Left hindlimb (tissue), 1 donor: ENCODE measurements around the gene TATDN2.
A peak's percentile ranks its signal among the peaks of the same experiment; 100 is the strongest.
"Not testable (repeated sequence)": the region's sequence is repeated elsewhere in the genome, so short reads cannot be mapped to it uniquely, and the experiment has no call there.

ENCODE experiments used
- DNase-seq: peaks from one replicate; pipeline ENCODE4 v3.0.0-alpha.2; 2018

Gene TATDN2

DNA sequence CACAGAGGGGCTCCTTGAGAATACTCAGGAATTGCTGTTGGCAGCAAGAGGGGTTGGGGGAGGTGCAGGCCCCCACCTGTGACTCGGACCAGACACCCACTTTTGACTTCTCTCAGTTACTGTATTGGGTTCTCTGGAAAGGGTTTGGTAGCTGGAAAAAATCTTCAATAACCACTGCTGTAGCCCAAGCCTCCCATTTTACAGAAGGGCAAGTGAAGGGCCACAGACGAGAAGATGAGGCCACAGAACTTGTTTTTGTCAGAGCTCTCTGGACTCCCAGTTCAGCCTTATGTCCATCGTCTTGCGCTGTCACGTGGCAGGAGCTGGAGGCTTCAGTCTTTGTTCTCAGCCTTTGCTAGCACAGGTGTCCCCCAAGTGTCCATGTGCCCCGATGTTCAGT lies 12.7 kb upstream of the TATDN2 start:
- DNase-seq, result no peak

DNA sequence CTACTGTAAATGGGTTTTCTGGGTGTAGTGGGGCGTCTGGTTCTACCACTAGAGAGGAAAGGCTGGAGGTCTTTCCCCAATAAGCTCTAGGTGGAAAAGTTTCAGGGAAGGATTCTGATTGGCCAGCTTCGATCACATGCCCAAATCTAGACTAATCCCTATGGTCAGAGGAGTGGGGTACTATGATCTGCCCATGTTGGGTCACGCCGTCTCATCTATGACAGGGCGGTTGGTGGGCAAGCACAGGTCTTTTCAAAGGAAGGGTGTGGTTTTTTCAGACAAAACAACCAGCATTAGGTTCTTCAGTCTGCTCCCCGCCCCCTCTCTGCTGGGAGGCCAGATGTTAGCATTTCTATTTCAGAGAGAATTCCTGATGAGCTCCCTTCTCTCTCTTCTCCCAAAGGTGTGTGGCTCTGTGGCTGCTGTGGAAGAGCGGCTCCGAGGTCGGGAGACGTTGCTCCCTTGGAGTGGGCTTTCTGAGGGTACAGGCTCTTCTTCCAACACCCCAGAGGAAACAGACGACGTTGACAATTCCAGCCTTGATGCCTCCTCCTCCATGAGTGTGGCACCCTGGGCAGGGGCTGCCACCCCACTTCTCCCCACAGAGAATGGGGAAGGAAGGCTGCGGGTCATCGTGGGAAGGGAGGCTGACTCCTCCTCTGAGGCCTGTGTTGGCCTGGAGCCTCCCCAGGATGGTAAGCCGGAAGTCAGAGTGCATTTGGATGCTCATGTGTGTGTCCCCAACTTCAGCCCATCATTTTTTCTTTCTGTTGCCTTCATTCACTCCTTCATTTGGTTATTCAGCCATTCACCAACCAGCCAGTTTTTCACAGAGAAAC lies 9.7 kb upstream of the TATDN2 start:
- DNase-seq, result no peak

DNA sequence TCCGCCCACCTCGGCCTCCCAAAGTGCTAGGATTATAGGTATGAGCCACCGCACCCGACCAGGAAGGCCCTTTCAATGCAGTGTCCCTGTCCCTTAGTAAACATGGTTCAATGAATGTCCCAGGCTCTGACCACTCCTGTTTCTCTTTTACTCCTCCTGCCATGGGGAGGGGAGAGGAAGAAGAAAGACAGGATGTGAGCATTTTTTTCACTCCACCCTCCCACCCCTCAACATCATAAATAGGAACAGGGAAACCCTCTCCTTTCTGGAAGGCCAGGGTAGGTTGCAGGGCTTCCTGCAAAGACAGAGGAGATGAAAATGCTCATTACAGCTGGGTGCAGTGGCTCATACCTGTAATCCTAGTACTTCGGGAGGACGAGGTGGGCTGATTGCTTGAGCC lies 7.5 kb upstream of the TATDN2 start:
- no peak for DNase-seq

DNA sequence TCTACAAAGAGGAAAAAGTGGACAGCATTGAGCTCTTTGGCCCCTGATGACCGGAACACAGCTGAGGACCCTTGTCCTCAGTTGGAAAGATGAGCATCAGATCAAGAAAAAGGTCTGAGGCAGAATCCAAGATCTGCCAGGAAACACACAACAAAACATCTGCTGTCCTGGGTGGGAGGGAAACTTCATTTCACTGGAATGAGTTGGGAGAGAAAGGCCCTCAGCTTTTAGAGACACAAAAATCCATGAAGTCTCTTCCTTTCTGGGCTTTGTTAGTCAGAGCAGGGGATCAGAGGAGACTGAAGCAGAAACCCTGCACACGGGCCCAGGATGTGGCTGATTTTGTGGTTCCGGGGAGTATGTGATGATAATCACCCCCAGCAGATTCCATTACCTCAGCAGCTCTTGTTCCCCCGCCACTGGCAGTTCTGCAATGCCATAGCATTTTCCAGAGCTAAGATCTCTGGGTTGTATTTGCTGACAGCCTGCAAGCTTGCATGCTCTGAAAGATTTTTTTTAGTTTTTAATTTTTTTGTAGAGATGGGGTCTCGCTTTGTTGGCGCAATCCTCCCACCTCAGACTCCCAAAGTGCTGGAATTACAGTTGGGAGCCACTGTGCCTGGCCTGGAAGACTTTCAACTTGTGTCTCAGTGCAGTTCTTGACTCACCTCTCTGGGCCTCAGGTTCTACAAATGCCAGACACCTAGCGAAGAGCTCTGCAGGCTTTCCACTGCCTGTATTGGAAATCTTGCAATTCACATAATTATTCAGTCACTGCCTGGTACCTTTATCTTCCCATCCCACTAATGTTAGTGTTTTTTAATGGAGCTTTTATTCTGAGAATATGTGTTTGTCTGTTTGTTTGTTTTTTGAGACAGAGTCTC lies 5.8 kb upstream of the TATDN2 start:
- no peak for DNase-seq

DNA sequence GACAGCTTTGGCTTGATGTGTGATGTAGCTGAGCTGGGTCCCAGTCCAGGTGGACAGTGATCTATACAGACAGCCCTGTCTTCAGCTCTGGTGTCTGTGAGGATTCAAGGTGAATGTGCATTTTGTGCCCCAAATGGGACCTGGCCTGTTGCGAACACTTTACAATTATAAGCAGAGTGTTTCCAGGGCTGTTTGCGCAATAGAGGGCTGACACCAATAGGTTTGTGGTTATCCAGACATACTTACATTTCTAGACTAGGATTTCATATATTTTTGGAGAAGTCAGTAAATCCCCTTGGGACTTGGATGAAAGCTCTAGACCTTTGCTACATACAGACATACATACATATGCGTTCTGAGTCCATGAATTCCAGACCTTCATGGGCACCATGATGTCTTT lies 4.2 kb upstream of the TATDN2 start:
- no peak for DNase-seq

DNA sequence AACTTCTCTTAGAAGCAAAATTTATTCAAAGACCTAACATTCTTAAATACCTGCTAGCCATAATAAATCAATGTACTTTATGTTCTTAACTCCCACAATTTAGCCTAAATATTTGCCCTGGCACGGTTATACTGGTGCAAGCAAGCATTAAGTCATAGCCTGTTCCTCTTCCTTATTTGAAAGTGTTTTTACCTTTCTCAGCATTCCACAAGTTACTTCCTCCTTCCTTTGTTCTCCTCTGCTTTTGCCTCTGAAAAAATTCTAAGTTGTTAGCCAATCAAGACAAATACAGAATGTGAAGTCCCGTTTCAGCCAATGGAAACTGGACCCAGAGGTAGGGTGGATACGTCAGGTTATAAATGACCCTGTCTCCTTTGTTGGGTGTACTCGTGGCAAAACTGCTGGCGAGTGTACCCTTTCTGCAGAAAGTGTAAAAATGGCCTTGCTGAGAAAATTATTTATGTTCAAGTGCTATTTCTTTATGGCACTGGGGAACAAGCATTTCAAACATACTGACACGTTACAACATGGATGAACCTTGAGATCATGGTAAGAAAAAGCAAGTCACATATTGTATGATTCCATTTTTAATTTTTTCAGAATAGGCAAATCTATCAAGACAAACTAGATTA lies 3.1 kb upstream of the TATDN2 start:
- no peak for DNase-seq

DNA sequence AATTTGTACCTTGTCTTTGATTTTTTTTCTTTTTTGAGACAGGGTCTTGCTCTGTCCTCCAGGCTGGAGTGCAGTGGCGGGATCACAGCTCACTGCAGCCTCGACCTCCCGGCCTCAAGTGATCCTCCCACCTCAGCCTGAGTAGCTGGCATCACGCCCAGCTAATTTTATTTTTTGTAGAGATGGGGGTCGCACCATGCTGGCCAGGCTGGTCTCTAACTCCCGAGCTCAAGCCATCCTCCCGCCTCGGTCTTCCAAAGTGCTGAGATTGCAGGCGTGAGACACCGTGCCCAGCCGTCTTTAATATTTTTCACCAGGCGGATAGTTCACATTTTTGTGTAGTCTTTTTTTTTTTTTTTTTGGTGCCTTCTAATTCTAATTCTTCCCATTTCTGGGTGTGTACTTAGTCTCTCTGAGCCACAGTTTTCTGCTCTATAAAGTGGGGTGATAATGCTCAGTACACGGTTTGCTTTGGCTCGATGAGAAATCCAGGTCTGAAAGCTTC lies 528 bp upstream of the TATDN2 start:
- no peak for DNase-seq

DNA sequence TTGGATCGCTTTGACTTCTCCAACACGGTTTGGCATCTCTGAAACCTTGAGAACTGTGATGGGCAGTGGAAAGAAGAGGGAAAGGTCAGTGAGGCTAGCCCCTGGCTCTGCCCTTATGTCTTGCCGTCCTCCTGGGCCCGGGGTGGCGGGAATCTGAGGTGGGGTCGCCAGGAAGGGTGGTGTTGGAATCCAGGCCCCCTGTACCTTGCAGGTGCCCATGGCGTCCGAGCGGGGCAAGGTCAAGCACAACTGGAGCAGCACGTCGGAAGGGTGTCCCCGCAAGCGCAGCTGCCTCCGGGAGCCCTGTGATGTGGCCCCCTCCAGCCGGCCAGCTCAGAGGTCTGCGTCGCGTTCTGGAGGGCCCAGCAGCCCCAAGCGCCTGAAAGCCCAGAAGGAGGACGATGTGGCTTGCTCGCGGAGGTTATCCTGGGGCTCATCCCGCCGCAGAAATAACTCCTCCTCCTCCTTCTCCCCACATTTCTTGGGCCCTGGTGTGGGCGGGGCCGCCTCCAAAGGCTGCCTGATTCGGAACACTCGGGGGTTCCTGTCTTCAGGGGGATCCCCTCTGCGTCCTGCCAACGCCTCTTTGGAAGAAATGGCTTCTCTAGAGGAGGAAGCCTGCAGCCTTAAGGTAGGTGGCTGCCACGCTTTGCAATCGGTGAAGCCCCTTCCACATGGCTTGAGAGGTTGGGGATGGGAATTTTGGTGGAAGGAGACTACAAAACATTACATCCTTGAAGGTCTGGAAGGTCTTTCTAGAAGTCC lies 907 bp downstream of the TATDN2 start:
- peak; percentile 43 for DNase-seq

DNA sequence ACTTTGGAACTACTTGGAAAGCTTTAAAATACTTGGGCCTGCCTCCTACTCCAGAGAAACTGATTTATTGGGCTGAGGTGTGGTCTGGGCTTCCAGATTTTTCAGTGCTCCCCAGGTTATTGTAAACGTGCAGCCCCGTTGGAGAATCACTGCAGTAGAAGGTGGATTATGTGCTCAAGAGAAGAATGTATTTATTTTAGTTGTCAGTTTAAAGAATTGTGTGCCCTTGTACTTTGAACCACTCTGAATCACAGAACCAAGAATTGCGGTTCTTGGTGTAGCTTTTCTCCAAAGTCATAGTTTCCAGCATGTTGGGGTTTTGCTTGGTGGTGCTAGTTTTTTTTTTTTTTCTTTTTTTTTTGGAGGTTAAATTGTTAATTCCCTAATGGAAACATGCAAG lies 1.6 kb downstream of the TATDN2 start:
- DNase-seq, result no peak

DNA sequence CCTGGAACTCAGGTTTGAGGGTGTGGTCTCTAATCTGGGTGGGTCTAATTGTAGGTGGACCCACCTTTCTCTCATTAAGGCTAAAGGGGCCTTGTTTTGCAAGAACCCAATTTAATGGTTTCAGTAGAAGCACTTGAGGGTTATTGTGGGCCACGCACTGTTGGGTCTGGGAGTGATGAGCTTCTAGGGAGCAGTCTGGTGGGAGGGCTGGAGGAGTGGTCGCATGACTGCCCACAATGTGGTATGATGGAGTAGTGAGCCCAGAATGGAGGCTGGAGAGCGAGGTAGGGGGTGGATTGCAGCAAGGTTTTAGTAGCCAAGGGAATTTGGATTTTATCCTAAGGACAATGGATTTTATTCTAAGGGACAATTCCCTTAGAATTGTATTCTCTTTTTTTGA lies 2.7 kb downstream of the TATDN2 start:
- DNase-seq, result no peak

DNA sequence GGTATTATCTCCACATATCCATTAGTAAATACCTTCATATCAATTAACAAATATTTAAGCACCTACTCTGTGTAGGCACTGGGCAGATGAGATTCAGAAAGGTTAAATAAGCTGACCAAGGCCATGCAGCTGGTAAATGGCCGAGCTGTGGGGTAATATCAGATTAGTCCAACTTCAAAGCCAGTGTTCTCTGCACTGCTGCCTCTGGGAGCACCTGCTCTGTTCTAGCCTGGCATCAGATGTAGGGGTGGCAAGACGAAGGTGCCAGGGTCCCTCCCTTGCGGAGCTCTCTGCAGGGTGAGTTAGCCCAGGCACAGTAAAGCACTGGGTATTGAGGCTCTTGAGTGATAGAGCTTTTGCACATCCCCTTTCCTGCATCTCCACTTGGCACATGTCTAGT lies 5.5 kb downstream of the TATDN2 start:
- DNase-seq, result no peak

DNA sequence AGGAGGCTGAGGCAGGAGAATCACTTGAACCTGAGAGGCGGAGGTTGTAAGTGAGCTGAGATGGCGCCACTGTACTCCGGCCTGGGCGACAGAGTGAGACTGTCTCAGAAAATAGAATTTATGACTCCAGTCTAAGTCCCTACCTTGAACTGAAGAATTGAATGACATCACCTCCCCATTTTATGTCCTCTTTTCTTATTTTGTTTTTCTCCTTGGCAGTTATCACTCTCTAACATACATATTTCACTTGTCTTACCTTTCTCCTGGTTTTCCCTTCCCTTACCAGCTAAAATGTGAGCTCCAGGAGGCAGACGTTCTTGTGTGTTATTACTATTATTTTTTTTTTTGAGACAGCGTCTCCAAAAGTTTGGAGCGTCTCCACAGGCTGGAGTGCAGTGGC lies 7.6 kb downstream of the TATDN2 start:
- DNase-seq, result no peak

DNA sequence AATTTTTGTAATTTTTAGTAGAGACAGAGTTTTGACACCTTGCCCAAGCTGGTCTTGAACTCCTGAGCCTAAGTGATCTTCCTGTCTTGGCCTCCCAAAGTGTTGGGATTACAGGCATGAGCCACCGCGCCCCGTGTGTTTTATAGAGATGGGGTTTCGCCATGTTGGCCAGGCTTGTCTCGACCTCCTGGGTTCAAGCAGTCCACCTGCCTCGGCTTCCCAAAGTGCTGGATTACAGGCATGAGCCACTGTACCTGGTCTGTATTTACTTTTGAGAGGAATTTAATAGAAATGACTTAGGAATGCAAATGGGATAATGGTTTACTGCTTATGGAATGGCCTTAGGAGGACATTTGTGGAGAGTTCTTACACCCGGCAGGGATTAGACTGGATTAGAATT lies 10.8 kb downstream of the TATDN2 start:
- DNase-seq, result no peak

DNA sequence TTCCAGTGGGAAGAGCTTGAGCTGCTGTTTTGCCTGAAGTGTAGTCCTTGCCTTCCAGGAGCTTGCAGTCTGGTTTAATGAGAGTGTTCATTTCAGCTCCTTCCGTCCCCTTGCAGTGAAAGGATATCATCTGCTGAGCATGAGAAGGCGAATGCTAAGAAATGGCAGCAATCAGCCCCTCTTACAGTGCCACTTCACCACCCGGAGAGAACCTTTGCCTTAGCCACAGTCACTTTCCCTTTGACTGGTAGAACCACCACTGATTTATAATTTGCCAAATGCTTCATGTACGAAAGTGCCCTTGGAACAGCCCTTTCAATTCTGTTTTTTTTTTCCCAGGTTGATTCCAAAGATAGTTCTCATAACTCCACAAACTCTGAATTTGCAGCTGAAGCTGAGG lies 11.5 kb downstream of the TATDN2 start:
- no peak for DNase-seq

DNA sequence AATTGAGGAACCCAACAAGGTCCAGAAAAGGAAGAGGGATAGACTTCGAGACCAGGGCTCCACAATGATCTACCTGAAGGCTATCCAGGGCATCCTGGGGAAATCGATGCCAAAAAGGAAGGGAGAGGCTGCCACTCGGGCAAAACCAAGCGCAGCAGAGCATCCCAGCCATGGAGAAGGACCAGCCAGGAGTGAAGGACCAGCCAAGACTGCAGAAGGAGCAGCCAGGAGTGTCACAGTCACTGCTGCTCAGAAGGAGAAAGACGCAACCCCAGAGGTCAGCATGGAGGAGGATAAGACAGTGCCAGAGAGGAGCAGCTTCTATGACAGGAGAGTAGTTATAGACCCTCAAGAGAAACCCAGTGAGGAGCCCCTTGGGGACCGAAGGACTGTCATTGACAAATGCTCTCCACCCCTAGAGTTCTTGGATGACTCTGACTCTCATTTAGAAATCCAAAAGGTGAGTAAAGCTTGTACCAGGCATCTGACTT lies 12.0 kb downstream of the TATDN2 start:
- DNase-seq, result no peak

DNA sequence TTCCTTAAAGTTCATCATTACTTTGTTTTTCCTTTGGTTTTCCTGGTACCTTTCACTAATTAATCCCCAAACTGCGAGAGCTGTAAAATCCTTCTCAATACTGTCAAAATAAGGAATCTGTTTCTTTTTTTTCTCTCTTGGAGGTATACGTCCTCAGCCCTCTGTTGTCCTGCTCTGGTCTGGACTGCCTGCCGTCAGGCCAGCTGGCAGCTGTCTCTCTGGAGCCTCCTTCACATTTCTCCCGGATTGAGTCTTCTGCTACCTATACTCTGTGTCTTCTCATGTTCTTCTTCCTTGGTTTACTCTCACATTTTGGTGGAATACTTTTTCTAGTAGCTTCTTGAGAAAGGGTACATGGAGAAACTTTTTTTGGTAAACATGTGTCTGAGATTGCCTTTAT lies 13.8 kb downstream of the TATDN2 start:
- DNase-seq, result no peak

DNA sequence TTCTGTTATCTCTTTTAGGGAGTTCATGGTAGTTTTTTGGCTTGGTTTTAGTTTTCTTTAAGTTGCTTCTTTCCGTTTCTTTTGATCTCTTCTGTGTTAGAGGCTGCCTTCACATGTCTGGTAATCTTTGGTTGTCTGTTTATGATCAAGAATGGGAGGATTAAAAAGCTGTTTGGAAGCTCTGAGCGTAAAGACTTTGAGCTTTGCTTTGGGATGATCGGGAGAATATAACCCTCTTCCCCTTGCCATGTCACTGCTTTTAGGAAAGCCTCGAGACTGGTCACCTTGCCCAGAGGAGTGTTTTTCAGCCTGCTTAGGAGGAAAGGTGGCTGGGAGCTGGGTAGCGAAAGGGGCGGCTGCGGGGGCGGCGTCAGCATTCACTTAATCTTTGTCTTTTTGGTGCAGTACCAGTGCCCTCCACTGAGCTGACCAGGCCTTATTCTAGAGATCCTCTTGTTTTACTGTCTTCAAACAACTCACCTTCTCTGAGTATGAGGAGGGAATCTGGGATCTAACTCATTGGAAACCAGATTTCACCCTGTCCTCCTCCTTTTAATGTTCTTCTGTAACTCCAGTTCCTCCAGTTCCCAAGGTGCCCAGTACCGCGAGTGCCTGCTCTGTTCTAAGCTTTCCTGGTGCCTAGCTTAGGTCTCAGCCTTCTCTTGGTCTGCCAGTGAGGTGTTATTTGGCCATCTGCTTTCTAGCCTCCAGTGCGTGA lies 15.5 kb downstream of the TATDN2 start:
- DNase-seq, result no peak

DNA sequence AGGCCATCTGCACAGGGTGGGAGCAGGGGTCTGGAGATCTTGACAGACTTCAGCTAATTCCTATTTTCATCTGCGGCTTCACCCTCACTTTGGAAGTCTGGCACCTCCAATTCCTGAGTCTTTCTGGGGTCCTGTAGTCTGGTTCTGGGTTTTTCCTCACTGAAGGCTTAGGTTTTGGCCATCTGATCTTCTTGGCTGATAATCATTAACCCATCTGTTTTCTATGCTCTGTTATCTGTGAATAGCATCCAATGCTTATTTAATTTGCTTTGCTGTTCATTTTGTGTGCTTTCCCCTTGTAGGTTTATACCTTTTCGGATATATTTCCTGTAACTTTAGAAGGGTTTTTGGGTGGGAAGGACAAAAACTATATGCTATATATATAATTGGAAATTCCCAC lies 17.6 kb downstream of the TATDN2 start:
- DNase-seq, result no peak

DNA sequence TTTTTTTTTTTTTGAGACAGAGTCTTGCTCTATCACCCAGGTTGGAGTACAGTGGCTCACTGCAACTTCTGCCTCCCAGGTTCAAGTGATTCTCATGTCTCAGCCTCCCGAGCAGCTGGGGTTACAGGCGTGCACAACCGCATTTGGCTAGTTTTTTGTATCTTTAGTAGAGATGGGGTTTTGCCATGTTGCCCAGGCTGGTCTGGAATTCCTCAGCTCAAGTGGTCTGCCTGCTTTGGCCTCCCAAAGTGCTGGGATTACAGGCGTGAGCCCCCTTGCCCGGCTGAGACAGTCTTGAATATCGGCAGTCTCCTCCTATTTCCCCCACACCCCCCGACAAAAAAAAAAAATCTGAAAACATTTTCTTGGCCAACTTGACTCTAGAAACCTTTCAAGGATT lies 18.7 kb downstream of the TATDN2 start:
- not testable (repeated sequence) for DNase-seq

DNA sequence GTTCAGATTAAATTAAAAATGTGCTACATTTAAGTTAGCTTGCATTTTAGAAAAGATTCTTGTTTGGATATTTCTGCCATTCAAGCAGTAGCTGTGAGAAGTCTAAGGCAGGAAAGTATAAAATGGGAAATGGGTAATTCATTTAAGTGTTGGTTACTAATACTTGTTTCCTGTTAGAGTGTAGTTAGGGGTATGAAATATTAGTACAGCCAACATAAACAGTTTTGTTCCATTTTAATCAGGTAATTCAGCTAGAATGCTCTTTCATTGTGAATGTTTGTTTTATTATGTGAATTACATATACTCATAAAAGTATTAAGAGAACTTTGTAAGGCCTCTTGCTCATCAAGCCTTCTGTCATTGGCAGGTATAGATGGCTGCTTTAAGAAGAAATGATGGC lies 19.9 kb downstream of the TATDN2 start:
- no peak for DNase-seq

DNA sequence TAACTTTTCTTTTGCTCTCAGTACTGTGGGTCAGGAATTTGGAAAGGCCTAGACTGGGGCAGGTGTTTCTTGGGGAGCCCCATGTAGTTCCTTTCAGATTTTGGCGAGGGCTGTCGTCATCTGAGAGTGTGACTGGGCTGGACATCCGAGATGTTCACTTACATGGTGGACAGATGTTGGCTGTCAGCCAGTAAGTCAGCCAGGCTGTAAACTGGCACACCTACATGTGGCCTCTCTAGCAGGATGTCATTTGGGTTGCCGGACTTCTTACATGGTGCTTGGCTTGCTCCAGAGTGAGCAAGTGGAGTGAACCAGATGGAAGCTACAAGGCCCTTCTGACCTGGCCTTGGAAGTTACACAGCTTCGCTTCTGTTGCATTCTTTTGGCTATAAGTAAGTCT lies 20.7 kb downstream of the TATDN2 start:
- DNase-seq, result no peak

DNA sequence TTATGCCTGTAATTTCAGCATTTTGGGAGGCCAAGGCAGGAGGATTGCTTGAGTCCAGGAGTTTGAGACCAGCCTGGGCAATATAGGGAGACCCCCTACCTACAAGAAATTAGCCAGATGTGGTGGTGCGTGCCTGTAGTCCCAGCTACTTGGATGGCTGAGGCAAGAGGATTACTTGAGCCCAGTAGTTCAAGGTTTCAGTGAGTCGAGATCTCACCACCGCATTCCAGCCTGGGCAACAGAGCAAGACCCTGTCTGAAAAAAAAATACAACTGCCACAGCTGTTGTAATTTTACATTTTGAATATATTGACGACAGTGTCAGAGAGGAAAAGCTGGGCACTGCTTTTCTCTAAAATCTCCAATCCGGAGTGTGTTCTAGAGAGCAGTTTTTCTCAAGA lies 21.2 kb downstream of the TATDN2 start:
- no peak for DNase-seq
